ENCODE data around the gene MAGI1.

Gene MAGI1

GRCh38 chr3:65851827-65852226, 186.9 kb downstream of the MAGI1 start:
- no peak for TF ChIP-seq CTCF (IDR thresholded peaks at IDR 0.05; ENCODE audit: control extremely low read depth, extremely low read depth, low read depth, missing control alignments)
- DNase-seq (ENCODE audit: extremely low spot score) = no peak
- ChIA-PET CTCF (no interaction called here), POLR2A (no interaction called here)

- TF ChIP-seq CTCF (IDR thresholded peaks at IDR 0.05; ENCODE audit: control extremely low read depth, extremely low read depth, low read depth, missing control alignments) = no peak
- ChIA-PET POLR2A (no interaction called here), CTCF (interaction anchor here (0.9 kb wide), 1 partner anchor 1317 kb away, joined by 3 read pairs; no protein-coding TSS in a partner anchor)
- DNase-seq (ENCODE audit: extremely low spot score) = no peak
These were observed 188.5 kb downstream of the MAGI1 start for GRCh38 chr3:65850261-65850660.

GRCh38 chr3:65848024-65848423, 190.7 kb downstream of the MAGI1 start:
- DNase-seq (ENCODE audit: extremely low spot score) = no peak
- POLR2A ChIA-PET = no interaction called here
- CTCF ChIA-PET = interaction anchor here (0.9 to 2.6 kb wide), 7 partner anchors 10 to 24 kb away, joined by 3 to 7 read pairs (median 4); no protein-coding TSS in a partner anchor
- TF ChIP-seq CTCF (IDR thresholded peaks at IDR 0.05; ENCODE audit: control extremely low read depth, extremely low read depth, low read depth, missing control alignments) = no peak

- TF ChIP-seq CTCF (IDR thresholded peaks at IDR 0.05; ENCODE audit: control extremely low read depth, extremely low read depth, low read depth, missing control alignments) = no peak
- ChIA-PET POLR2A (no interaction called here), CTCF (interaction anchor here (0.9 to 2.6 kb wide), 5 partner anchors 12 to 58 kb away, joined by 3 to 7 read pairs (median 4); no protein-coding TSS in a partner anchor)
- no peak for DNase-seq (ENCODE audit: extremely low spot score)
These were observed 191.8 kb downstream of the MAGI1 start for GRCh38 chr3:65846936-65847335.

- ChIA-PET POLR2A (no interaction called here), CTCF (interaction anchor here (0.8 to 2.8 kb wide), 4 partner anchors 10 to 72 kb away, joined by 3 to 13 read pairs (median 4); no protein-coding TSS in a partner anchor)
- DNase-seq (ENCODE audit: extremely low spot score) = no peak
- TF ChIP-seq CTCF (IDR thresholded peaks at IDR 0.05; ENCODE audit: control extremely low read depth, extremely low read depth, low read depth, missing control alignments) = no peak
These were observed 194.3 kb downstream of the MAGI1 start for GRCh38 chr3:65844370-65844769.

- no peak for TF ChIP-seq CTCF (IDR thresholded peaks at IDR 0.05; ENCODE audit: control extremely low read depth, extremely low read depth, low read depth, missing control alignments)
- CTCF ChIA-PET = interaction anchor here (0.8 to 2.8 kb wide), 6 partner anchors 10 to 71 kb away, joined by 3 to 13 read pairs (median 4); no protein-coding TSS in a partner anchor
- POLR2A ChIA-PET = no interaction called here
- no peak for DNase-seq (ENCODE audit: extremely low spot score)
These were observed 195.0 kb downstream of the MAGI1 start for GRCh38 chr3:65843732-65844131.

Data from GM10248 (cell line).